Heart left ventricle (tissue), 13 donors: ENCODE results near the gene FUZ.

Experiments used
- POLR2A ChIP-seq, 2 donors: fragments of 450-650 bp; IDR thresholded peaks; one replicate each; pipeline ENCODE4 v1.6.1; 2017; ENCODE audit warnings: antibody characterized with exemption in 2 of 2, mild to moderate bottlenecking in 2 of 2, moderate library complexity in 2 of 2
- TF ChIP-seq, protein P1 (sequence below), 12 donors: fragments of 200-600 bp; sonication (generic) in 4 of 12; IDR thresholded peaks; one replicate each; pipeline versions ENCODE4 v1.5.0 to v1.8.0; 2018 to 2022; ENCODE audit warnings: antibody characterized with exemption in 12 of 12, mild to moderate bottlenecking in 5 of 12
- donor health status: ischemic (EF 13 %, LVEDD 7.1; RV severe dilation, severe dysfunction).
- donor health status: DM: no; HTN: yes; CAD: no.
- donor health status: DM: no; HTN: no; CAD: no.
- donor health status: ischemic (EF 25% LVEDD 6.9; RV normal size, moderate dysfunction).
- donor health status: ischemic (EF 25% LVEDD 5.7; RV mildly dilated, moderate dysfunction).
- donor health status: ischemic (EF 35%, LVEDD 5.7; RV mildly dilated, moderate dysfunction).
- donor health status: nonischemic (EF 11% LVEDD 7.7; RV severe dilation, severe dysfunction).
- donor health status: DM: yes; HTN: yes; CAD: no.
- donor health status: PGD.
- donor health status: ischemic (EF 29% LVEDD 5.4; RV normal size, mild dysfunction).
- donor health status: nonischemic (EF 23%, LVEDD 6.1; RV moderate dilation, normal function).

DNA sequence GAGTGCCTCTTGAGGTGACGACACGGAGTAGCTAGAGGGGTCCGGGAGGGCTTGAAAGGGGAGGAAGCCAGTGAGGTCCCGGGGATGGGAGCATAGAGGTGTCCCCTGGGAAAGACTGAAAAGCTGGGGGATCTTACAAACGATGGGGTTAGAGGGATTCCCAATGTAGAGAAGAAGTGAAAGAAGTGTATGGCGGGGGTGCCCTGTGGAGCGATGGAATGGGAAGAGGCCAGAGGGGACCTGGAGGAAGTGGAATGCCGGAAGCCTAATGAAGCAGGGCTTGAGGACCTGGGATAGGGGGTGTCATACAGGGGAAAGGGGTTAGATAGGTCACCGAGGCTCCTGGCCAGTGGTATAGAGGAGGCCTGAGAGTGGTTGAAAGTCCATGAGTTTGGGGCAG lies 45.7 kb downstream of the FUZ start:
- TF ChIP-seq, protein P1, sequence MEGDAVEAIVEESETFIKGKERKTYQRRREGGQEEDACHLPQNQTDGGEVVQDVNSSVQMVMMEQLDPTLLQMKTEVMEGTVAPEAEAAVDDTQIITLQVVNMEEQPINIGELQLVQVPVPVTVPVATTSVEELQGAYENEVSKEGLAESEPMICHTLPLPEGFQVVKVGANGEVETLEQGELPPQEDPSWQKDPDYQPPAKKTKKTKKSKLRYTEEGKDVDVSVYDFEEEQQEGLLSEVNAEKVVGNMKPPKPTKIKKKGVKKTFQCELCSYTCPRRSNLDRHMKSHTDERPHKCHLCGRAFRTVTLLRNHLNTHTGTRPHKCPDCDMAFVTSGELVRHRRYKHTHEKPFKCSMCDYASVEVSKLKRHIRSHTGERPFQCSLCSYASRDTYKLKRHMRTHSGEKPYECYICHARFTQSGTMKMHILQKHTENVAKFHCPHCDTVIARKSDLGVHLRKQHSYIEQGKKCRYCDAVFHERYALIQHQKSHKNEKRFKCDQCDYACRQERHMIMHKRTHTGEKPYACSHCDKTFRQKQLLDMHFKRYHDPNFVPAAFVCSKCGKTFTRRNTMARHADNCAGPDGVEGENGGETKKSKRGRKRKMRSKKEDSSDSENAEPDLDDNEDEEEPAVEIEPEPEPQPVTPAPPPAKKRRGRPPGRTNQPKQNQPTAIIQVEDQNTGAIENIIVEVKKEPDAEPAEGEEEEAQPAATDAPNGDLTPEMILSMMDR (IDR thresholded peaks at IDR 0.05): no peak
- no peak for TF ChIP-seq POLR2A (IDR thresholded peaks at IDR 0.05)
